ENCODE results near the gene RNASE13. TPM values are rescaled to one million over a fixed set of nuclear protein-coding genes. Genes with fewer than 3 reads are reported as not detected.

The RNASE13 gene
- total RNA-seq, 1 experiment from 2014 or later, result not detected

DNA sequence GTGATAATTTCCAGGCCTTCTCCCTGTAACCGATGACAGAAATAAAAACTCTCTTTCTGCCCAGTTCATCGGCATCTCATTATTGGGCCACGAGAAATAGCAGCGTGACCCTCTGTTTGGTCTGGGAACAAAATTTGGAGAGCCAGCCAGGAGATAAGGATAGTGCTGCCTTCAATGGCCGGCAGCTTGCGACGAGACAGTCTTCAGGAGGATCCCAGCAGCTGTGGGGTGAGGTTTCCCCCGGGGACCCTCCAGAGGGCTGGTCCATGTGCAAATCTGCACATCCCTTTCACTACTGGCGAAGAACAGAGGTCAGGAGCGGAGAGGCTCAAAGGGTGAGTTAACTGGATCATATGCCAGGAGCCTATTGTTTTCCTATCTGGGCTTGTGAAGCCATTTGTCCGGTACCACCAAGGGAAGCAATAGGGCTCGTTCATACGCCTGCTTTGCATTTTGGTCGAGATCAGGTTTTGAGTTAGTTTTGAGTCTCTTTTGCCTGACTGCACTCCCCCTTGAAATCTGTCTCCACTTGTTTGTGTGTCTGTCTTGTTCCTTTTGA lies 30.7 kb downstream of the RNASE13 start:
- H3K27me3 Mint-ChIP-seq (ENCODE audit: insufficient read depth, unreplicated experiment), result no peaks in the 10 kb centered on the region
- H3K27me3 ChIP-seq (replicated peaks; ENCODE audit: control insufficient read depth, insufficient read depth, low read length), result no peaks in the 10 kb centered on the region
- TF ChIP-seq, protein P1, sequence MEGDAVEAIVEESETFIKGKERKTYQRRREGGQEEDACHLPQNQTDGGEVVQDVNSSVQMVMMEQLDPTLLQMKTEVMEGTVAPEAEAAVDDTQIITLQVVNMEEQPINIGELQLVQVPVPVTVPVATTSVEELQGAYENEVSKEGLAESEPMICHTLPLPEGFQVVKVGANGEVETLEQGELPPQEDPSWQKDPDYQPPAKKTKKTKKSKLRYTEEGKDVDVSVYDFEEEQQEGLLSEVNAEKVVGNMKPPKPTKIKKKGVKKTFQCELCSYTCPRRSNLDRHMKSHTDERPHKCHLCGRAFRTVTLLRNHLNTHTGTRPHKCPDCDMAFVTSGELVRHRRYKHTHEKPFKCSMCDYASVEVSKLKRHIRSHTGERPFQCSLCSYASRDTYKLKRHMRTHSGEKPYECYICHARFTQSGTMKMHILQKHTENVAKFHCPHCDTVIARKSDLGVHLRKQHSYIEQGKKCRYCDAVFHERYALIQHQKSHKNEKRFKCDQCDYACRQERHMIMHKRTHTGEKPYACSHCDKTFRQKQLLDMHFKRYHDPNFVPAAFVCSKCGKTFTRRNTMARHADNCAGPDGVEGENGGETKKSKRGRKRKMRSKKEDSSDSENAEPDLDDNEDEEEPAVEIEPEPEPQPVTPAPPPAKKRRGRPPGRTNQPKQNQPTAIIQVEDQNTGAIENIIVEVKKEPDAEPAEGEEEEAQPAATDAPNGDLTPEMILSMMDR (IDR thresholded peaks at IDR 0.05; ENCODE audit: insufficient read depth in 1 of 2, low read depth in 1 of 2, low read length in 1 of 2, severe bottlenecking in 1 of 2, unreplicated experiment in 1 of 2), result no peak
- H3K9me3 Mint-ChIP-seq (ENCODE audit: unreplicated experiment), result no peaks in the 10 kb centered on the region
- POLR2A ChIA-PET, result no interaction called here
- H3K4me3 ChIP-seq (ENCODE audit: low read depth, low read length), result no peak overlapping the region
- no peak overlapping the region for H3K4me3 Mint-ChIP-seq (ENCODE audit: unreplicated experiment)
- H3K4me1 Mint-ChIP-seq (ENCODE audit: low read depth, unreplicated experiment), result peaks cover under 1% of the 10 kb centered on the region
- BruUV-seq (replicated peaks), result no TSS peak
- no peaks in the 10 kb centered on the region for H3K36me3 Mint-ChIP-seq (ENCODE audit: insufficient read depth, unreplicated experiment)
- no peaks in the 10 kb centered on the region; the same call in 1 of the 2 replicates for H3K4me1 ChIP-seq
- H3K9me3 ChIP-seq, result no peaks in the 10 kb centered on the region
- intact Hi-C loops (cut with micrococcal nuclease; ENCODE audit: unreplicated experiment), result no loop called here
- no peaks in the 10 kb centered on the region for H3K36me3 ChIP-seq (ENCODE audit: control insufficient read depth, insufficient read depth, low read length)
- DNase-seq, result no peak
- no peak overlapping the region for H3K27ac Mint-ChIP-seq (ENCODE audit: unreplicated experiment)
- CTCF ChIA-PET, result interaction anchor here (1.2 kb wide), 1 partner anchor 33 kb away, joined by 4 read pairs; no protein-coding TSS in a partner anchor

DNA sequence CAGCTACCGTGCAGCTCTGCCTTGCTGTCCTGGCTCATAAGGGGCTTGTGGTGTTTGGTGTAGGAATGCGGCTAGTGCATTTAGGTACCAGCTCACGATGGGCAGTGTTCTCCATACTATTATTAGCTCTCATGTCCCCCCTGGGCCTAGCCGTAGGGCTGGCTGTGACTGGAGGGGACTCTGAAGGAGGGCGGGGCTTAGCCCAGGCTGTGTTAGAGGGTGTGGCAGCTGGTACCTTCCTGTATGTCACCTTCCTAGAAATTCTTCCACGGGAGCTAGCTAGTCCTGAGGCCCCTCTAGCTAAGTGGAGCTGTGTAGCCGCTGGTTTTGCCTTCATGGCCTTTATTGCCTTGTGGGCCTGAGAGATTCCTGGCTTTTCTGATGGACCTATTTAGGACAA lies 33.4 kb downstream of the RNASE13 start:
- intact Hi-C loops (cut with micrococcal nuclease; ENCODE audit: unreplicated experiment), result no loop called here
- Histone ChIP-seq H3K27me3 (replicated peaks; ENCODE audit: control insufficient read depth, insufficient read depth, low read length) (no peaks in the 10 kb centered on the region), H3K36me3 (ENCODE audit: control insufficient read depth, insufficient read depth, low read length) (no peaks in the 10 kb centered on the region), H3K4me3 (ENCODE audit: low read depth, low read length) (no peak overlapping the region), H3K9me3 (no peaks in the 10 kb centered on the region), H3K4me1 (peaks cover 17% of the 10 kb centered on the region; the same call in 1 of the 2 replicates)
- Mint-ChIP-seq H3K36me3 (ENCODE audit: insufficient read depth, unreplicated experiment) (peaks cover 11% of the 10 kb centered on the region), H3K4me3 (ENCODE audit: unreplicated experiment) (no peak overlapping the region), H3K9me3 (ENCODE audit: unreplicated experiment) (no peaks in the 10 kb centered on the region), H3K27me3 (ENCODE audit: insufficient read depth, unreplicated experiment) (no peaks in the 10 kb centered on the region), H3K4me1 (ENCODE audit: low read depth, unreplicated experiment) (peaks cover 9% of the 10 kb centered on the region), H3K27ac (ENCODE audit: unreplicated experiment) (no peak overlapping the region)
- BruUV-seq (replicated peaks), result no TSS peak
- CTCF ChIA-PET, result no interaction called here
- POLR2A ChIA-PET, result no interaction called here
- DNase-seq, result no peak
- TF ChIP-seq, protein P1 (IDR thresholded peaks at IDR 0.05; ENCODE audit: insufficient read depth in 1 of 2, low read depth in 1 of 2, low read length in 1 of 2, severe bottlenecking in 1 of 2, unreplicated experiment in 1 of 2), result no peak

DNA sequence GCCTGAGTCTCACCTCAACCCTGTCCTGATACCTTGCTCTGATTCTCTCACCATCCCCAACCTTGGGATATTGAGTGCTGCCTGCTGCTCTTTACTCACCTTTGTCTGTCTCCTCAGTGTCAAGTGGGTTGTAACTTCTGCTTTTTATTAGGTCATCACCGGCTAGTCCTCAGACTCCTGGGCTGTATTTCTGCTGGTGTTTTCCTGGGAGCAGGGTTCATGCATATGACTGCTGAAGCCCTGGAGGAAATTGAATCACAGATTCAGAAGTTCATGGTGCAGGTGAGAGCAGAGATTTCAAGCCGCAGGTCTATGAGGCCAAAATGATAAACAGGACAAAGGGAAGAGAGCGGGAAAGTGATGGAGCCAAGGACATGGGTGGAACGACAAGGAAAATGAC lies 35.0 kb downstream of the RNASE13 start:
- intact Hi-C loops (cut with micrococcal nuclease; ENCODE audit: unreplicated experiment), result no loop called here
- TF ChIP-seq, protein P1 (IDR thresholded peaks at IDR 0.05; ENCODE audit: insufficient read depth in 1 of 2, low read depth in 1 of 2, low read length in 1 of 2, severe bottlenecking in 1 of 2, unreplicated experiment in 1 of 2), result no peak
- BruUV-seq (replicated peaks), result no TSS peak
- no peaks in the 10 kb centered on the region for H3K36me3 ChIP-seq (ENCODE audit: control insufficient read depth, insufficient read depth, low read length)
- H3K27me3 ChIP-seq (replicated peaks; ENCODE audit: control insufficient read depth, insufficient read depth, low read length), result no peaks in the 10 kb centered on the region
- DNase-seq, result no peak
- H3K4me3 ChIP-seq (ENCODE audit: low read depth, low read length), result no peak overlapping the region
- no peaks in the 10 kb centered on the region for H3K9me3 ChIP-seq
- H3K27ac Mint-ChIP-seq (ENCODE audit: unreplicated experiment), result no peak overlapping the region
- H3K4me3 Mint-ChIP-seq (ENCODE audit: unreplicated experiment), result no peak overlapping the region
- peaks cover 9% of the 10 kb centered on the region for H3K4me1 Mint-ChIP-seq (ENCODE audit: low read depth, unreplicated experiment)
- H3K36me3 Mint-ChIP-seq (ENCODE audit: insufficient read depth, unreplicated experiment), result peaks cover 23% of the 10 kb centered on the region
- CTCF ChIA-PET, result interaction anchor here (1.5 to 3.1 kb wide), 3 partner anchors 15 to 142 kb away, joined by 6 to 22 read pairs (median 15); no protein-coding TSS in a partner anchor
- H3K9me3 Mint-ChIP-seq (ENCODE audit: unreplicated experiment), result no peaks in the 10 kb centered on the region
- no peaks in the 10 kb centered on the region for H3K27me3 Mint-ChIP-seq (ENCODE audit: insufficient read depth, unreplicated experiment)
- POLR2A ChIA-PET, result interaction anchor here (0.5 kb wide), 1 partner anchor 26 kb away, joined by 6 read pairs; no protein-coding TSS in a partner anchor
- peaks cover 17% of the 10 kb centered on the region; the same call in 1 of the 2 replicates for H3K4me1 ChIP-seq

All from Caco-2 (cell line).